Caki2 (cell line): ENCODE measurements around the gene SGPP2. TPM values are rescaled to one million over a fixed set of nuclear protein-coding genes. Genes with fewer than 3 reads are reported as not detected.

Source experiments
- DNase-seq: peaks from one replicate; pipeline ENCODE4 v3.0.0-alpha.2; 2015; ENCODE audit warnings: low read depth
- in situ Hi-C: cut with HindIII; loops from 2 replicates; pipeline ENCODE4 v1.10.0; 2016; ENCODE audit warnings: low sequenced_read_pairs, low pct_unique_long_range_greater_than_20kb, mixed read lengths
- total RNA-seq: library from RNA; depleted of rRNA; stranded (reverse); fragments of >200 nt; shearing (Covaris generic); gene quantifications from 2 replicates; pipeline ENCODE4 v1.2.3, GENCODE V29; 2014; ENCODE audit warnings: low replicate concordance

Gene SGPP2
- total RNA-seq, 1 experiment from 2014 or later = 8.1 TPM

- no peak for DNase-seq
- in situ Hi-C loops = no loop called here
These were observed 26.9 kb downstream of the SGPP2 start for GRCh38 chr2:222451224-222451674.

DNA sequence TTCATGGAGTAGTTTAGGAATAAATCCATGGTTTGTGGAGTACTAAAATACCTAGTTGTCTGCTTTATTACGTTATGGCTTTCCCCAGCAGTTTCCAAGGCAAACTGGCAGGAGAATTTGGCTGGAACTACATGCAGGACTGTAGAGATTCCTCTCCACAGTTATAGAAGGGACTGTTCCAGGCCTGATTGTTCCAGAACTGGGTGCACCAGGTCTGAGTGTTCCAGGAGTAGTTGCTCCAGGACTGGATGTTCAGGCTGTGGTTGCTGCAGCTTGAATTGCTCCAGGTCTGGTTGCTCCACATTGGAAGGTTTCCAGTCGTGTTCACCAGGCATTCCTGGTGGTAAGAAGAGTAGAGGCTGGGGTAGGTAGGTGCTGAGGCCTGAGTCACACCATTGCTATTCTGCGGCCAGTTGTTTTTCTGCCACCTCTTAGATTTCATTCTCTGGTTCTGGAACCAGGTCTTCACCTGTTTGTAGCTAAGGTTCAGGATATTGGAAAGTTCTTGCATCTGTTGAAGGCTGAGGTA is 28.1 kb downstream of the SGPP2 start:
- DNase-seq = no peak
- in situ Hi-C loops = no loop called here

DNA sequence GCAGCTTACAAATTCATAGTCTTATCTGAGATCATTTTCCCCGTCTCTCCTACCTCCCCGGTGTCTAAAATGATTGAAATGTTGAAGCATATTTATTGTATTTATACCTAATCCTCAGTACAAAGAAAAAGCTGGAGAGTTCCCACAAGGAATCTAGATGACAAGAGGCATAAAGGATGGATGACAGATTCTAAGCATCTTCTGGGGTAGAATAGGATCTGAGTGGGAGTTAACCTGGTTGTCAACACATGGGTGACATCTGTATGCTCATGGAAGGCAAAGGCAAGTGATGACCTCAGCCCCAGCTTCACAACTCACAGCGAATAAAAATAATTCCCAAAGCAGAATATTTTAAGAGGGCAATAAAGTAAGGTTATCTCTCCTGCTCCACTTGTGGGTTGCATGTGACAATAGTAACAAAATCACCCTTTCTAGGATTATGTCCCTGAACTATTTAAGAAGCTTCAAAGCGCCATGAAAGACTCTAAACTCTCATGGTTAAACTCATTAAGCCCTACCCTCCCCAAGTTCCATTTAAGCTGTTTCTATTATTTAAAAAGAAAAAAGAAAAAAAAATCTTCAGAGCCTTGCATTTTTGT is 32.2 kb downstream of the SGPP2 start:
- in situ Hi-C loops = no loop called here
- DNase-seq = no peak

- DNase-seq = no peak
- in situ Hi-C loops = no loop called here
These were observed 35.6 kb downstream of the SGPP2 start for GRCh38 chr2:222459983-222460382.

DNA sequence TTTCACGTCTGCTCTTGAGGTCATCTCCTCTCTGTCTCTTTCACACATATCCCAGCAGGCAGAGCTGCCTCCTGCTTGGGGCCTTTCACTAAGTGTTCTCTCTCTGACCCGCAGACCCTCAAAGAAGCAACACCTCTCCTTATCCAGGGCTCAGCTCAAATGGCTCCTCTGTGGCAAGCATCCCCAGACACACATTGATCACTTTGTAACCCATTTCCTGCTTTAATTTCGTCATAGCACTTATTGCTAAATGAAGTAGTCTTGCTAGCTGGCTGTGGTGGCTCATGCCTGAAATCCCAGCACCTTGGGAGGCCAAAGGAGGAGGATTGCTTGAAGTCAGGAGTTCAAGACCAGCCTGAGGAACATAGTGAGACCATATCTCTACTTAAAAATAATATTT is 41.4 kb downstream of the SGPP2 start:
- in situ Hi-C loops = no loop called here
- DNase-seq = no peak

GRCh38 chr2:222468346-222468745 is 44.0 kb downstream of the SGPP2 start:
- in situ Hi-C loops = no loop called here
- no peak for DNase-seq

GRCh38 chr2:222470802-222471468 is 46.6 kb downstream of the SGPP2 start:
- in situ Hi-C loops = no loop called here
- DNase-seq = no peak

DNA sequence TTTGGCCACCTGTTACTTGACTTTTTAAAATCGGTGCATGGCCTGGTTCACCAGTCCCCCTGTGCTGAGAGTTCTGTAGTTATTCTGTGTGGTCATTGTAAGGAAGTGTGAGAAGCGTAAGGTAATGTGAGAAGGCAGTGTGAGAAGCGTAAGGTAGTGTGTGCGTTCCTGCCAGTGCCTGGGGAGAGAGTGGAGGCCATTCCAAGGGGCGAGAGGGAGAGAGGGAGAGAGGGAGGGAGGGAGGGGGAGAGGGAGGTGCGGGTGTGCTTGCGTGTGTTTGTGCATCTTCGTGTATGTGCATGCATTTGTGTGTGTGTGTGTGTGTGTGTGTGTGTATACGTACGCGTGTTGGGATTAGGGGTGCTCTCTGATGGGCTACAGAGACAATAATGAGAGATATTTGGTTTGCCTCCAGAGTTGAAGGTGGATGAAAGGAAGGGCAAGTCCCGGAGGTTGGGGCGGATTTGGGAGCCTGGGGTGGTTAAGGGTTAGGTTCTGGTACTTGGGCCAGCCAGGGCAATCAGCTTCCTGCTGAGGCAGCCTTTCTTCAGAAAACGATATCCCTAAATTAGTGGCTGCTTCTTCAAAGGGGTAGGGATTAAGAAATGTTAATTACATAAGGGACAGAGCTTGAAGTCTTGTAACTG is 53.7 kb downstream of the SGPP2 start:
- in situ Hi-C loops = no loop called here
- no peak for DNase-seq

- in situ Hi-C loops = no loop called here
- DNase-seq = no peak
These were observed 55.5 kb downstream of the SGPP2 start for GRCh38 chr2:222479859-222480258.

GRCh38 chr2:222480497-222480896 is 56.2 kb downstream of the SGPP2 start:
- in situ Hi-C loops = no loop called here
- DNase-seq = no peak

- no peak for DNase-seq
- in situ Hi-C loops = no loop called here
These were observed 57.6 kb downstream of the SGPP2 start for GRCh38 chr2:222481941-222482340.

DNA sequence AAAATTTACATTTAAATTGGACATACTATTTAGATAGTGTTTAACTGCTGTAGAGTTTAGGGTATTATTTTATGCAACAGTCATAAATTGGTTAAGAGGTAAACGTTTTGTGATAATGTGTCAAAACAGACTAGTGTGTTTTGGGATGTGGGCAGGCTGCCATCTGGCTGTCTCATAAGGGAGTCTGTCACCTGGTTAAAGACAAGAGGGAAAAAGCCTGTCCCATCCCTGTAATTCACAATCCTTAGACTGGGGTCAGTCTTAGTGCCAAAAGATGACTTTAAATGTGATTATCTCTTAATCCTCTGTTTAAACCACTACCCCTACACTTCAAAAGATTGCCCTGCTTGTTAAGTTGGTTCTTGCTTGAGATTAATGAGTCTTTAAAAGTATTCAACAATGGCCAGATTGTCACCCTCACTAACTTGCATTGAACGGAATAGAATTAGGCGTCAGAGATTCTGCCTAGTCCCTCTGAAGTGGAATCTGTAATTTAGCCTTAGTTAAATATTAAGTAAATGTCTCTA is 59.2 kb downstream of the SGPP2 start:
- in situ Hi-C loops = no loop called here
- no peak for DNase-seq

- in situ Hi-C loops = no loop called here
- no peak for DNase-seq
These were observed 61.2 kb downstream of the SGPP2 start for GRCh38 chr2:222485367-222486211.

DNA sequence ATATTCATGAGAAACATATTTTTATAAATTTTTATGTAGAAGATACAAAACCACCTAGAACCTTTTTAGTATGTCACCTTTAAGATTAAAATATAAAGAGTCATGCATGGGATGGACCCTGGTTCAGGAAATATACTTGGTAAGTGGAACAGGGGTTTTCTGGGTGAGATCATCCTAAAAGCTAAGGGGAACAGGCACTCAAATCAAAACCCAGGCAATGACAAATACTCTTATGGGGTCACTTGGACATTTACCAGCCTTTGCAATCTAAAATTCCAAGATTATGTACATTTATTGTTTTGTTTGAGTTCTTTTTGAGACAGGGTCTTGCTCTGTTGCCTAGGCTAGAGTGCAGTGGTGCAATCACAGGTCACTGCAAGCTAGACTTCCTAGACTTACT is 65.8 kb downstream of the SGPP2 start:
- in situ Hi-C loops = no loop called here
- DNase-seq = no peak

- in situ Hi-C loops = no loop called here
- DNase-seq = no peak
These were observed 68.3 kb downstream of the SGPP2 start for GRCh38 chr2:222492683-222493082.

DNA sequence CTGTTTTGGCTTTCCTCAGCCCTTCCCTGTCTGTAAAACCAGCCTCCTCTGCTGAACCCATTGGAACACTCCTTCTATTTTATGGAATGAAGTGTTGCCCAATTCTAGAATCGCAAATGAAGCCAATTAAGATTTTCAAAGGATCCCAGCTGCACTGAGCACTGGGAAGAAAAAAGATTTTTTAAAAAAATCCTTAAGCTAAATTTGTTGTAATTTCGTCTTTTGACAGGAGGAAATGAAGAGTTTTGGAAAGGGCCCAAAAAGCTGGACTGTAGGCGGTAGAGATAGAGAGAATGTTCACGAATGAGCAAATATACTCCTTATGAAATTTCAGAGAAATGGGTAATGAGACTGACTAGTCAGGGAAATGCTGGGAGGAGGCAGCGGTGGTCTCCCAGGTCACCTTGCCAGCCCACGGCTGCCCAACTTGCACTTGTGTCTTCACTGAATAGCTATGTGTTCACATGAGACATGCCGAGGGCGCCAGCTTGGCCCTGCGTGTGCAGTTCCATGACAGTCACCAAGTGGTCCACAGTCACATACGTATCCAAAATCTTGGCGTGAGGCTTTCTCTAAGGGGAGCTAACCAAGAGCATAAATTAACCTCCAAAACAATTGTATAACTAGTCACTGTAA is 69.9 kb downstream of the SGPP2 start:
- in situ Hi-C loops = no loop called here
- no peak for DNase-seq

- in situ Hi-C loops = no loop called here
- DNase-seq = no peak
These were observed 71.0 kb downstream of the SGPP2 start for GRCh38 chr2:222495388-222495787.

GRCh38 chr2:222499226-222499625 is 74.9 kb downstream of the SGPP2 start:
- in situ Hi-C loops = no loop called here
- no peak for DNase-seq
